ENCODE results near the gene LDLRAD4.
A peak's percentile ranks its signal among the peaks of the same experiment; 100 is the strongest.

The LDLRAD4 gene

DNA sequence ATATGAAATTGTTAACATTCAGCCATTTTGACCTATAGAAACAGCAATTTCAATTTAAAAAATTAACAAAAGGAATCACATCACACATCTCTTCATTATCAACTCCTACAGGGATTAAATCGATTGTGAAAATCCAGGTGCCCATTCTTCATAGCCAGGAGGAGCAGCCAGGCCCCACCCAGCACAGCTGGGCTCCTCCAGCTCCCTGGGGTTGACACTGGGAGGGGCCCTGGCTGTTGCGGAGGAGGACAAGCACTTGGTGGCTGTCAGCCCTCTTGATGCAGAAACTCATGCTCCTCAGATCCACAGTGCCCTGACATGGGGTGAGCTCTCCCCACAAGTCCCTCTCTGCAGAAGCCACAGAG, 408.0 kb downstream of the LDLRAD4 start:
- Histone ChIP-seq H3K27me3 (ENCODE audit: insufficient read depth, poor library complexity, severe bottlenecking) (no peaks in the 10 kb centered on the region), H3K27ac (replicated peaks) (no peak overlapping the region), H3K4me3 (replicated peaks; ENCODE audit: insufficient read depth, low read length) (no peak overlapping the region)
- no peak for DNase-seq (ENCODE audit: low read depth in 1 of 2, low spot score in 1 of 2)
- TF ChIP-seq GABPA (IDR thresholded peaks at IDR 0.05; ENCODE audit: low read depth) (no peak), REST (IDR thresholded peaks at IDR 0.05; ENCODE audit: insufficient replicate concordance, low read depth) (no peak), SPI1 (IDR thresholded peaks at IDR 0.05; ENCODE audit: borderline replicate concordance, low read depth) (no peak)
- TF ChIP-seq, protein P1, sequence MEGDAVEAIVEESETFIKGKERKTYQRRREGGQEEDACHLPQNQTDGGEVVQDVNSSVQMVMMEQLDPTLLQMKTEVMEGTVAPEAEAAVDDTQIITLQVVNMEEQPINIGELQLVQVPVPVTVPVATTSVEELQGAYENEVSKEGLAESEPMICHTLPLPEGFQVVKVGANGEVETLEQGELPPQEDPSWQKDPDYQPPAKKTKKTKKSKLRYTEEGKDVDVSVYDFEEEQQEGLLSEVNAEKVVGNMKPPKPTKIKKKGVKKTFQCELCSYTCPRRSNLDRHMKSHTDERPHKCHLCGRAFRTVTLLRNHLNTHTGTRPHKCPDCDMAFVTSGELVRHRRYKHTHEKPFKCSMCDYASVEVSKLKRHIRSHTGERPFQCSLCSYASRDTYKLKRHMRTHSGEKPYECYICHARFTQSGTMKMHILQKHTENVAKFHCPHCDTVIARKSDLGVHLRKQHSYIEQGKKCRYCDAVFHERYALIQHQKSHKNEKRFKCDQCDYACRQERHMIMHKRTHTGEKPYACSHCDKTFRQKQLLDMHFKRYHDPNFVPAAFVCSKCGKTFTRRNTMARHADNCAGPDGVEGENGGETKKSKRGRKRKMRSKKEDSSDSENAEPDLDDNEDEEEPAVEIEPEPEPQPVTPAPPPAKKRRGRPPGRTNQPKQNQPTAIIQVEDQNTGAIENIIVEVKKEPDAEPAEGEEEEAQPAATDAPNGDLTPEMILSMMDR (IDR thresholded peaks at IDR 0.05; ENCODE audit: insufficient read depth, low read length) = no peak

GRCh38 chr18:13627639-13628038, 409.1 kb downstream of the LDLRAD4 start:
- TF ChIP-seq GABPA (IDR thresholded peaks at IDR 0.05; ENCODE audit: low read depth) (no peak), POLR2AphosphoS5 (IDR thresholded peaks at IDR 0.05; ENCODE audit: low read depth) (no peak), SPI1 (IDR thresholded peaks at IDR 0.05; ENCODE audit: borderline replicate concordance, low read depth) (no peak), REST (IDR thresholded peaks at IDR 0.05; ENCODE audit: insufficient replicate concordance, low read depth) (no peak)
- TF ChIP-seq, protein P1 (IDR thresholded peaks at IDR 0.05; ENCODE audit: insufficient read depth, low read length) = no peak
- Histone ChIP-seq H3K4me3 (replicated peaks; ENCODE audit: insufficient read depth, low read length) (no peak overlapping the region), H3K27me3 (ENCODE audit: insufficient read depth, poor library complexity, severe bottlenecking) (no peaks in the 10 kb centered on the region), H3K27ac (replicated peaks) (no peak overlapping the region)
- DNase-seq (ENCODE audit: low read depth in 1 of 2, low spot score in 1 of 2) = no peak

DNA sequence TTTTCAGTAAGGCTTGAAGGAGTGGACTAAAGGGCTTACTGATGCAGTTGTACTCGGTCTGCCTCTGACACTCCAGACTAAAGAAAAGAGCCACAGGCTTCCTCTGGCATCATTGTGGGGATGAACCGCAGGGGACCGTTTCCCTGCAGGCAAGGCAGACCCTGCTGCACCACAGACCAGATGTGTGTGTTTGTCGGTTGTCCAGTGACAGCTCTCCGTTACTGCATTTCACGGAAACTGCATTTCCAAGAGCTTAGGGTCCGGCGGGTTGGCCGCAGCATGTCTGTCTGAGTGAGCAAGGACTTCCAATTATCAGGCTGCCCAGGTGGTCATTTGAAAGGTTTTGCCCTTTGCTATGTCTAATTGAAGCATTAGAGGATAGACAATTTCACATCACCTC, 409.7 kb downstream of the LDLRAD4 start:
- Histone ChIP-seq H3K27ac (replicated peaks) (no peak overlapping the region), H3K27me3 (ENCODE audit: insufficient read depth, poor library complexity, severe bottlenecking) (no peaks in the 10 kb centered on the region), H3K4me3 (replicated peaks; ENCODE audit: insufficient read depth, low read length) (no peak overlapping the region)
- no peak for DNase-seq (ENCODE audit: low read depth in 1 of 2, low spot score in 1 of 2)
- TF ChIP-seq SPI1 (IDR thresholded peaks at IDR 0.05; ENCODE audit: borderline replicate concordance, low read depth) (no peak), POLR2AphosphoS5 (IDR thresholded peaks at IDR 0.05; ENCODE audit: low read depth) (0 out of 2 replicates have a peak, but pooled peaks have one; percentile 58), GABPA (IDR thresholded peaks at IDR 0.05; ENCODE audit: low read depth) (no peak)

- Histone ChIP-seq H3K27ac (replicated peaks) (no peak overlapping the region), H3K4me3 (replicated peaks; ENCODE audit: insufficient read depth, low read length) (no peak overlapping the region), H3K27me3 (ENCODE audit: insufficient read depth, poor library complexity, severe bottlenecking) (no peaks in the 10 kb centered on the region)
- TF ChIP-seq POLR2AphosphoS5 (IDR thresholded peaks at IDR 0.05; ENCODE audit: low read depth) = no peak
- TF ChIP-seq REST (IDR thresholded peaks at IDR 0.05; ENCODE audit: insufficient replicate concordance, low read depth) = no peak
- TF ChIP-seq, protein P1 (IDR thresholded peaks at IDR 0.05; ENCODE audit: insufficient read depth, low read length) = peak; percentile 70
- TF ChIP-seq SPI1 (IDR thresholded peaks at IDR 0.05; ENCODE audit: borderline replicate concordance, low read depth) = no peak
- no peak for TF ChIP-seq GABPA (IDR thresholded peaks at IDR 0.05; ENCODE audit: low read depth)
- DNase-seq (ENCODE audit: low read depth in 1 of 2, low spot score in 1 of 2) = peak; percentile 38 to 71
Measured at GRCh38 chr18:13629841-13630715, 411.5 kb downstream of the LDLRAD4 start.

All from HL-60 (cell line).